Dedifferentiated amniotic fluid mesenchymal stem cell (primary cell): Measurements from ENCODE around the gene FLNB.

Source experiments
- DNase-seq: peaks from one replicate; pipeline ENCODE4 v3.0.0-alpha.2; 2016; ENCODE audit errors: extremely low spot score

The FLNB gene

GRCh38 chr3:58161435-58162398 is 153.5 kb downstream of the FLNB start:
- peak; percentile 45 for DNase-seq

- DNase-seq, result no peak
Measured at GRCh38 chr3:58163234-58163633, 155.0 kb downstream of the FLNB start.

GRCh38 chr3:58164199-58164879 is 156.1 kb downstream of the FLNB start:
- no peak for DNase-seq

- DNase-seq, result no peak
Measured at GRCh38 chr3:58164906-58165821, 156.9 kb downstream of the FLNB start.

- no peak for DNase-seq
Measured at GRCh38 chr3:58167431-58168351, 159.5 kb downstream of the FLNB start.

- DNase-seq, result no peak
Measured at GRCh38 chr3:58168498-58168897, 160.3 kb downstream of the FLNB start.

- no peak for DNase-seq
Measured at GRCh38 chr3:58169371-58169770, 161.1 kb downstream of the FLNB start.

GRCh38 chr3:58170376-58170775 is 162.2 kb downstream of the FLNB start:
- DNase-seq, result no peak

GRCh38 chr3:58171126-58171525 is 162.9 kb downstream of the FLNB start:
- DNase-seq, result no peak

- no peak for DNase-seq
Measured at GRCh38 chr3:58173029-58173668, 164.9 kb downstream of the FLNB start.

GRCh38 chr3:58173669-58174398 is 165.6 kb downstream of the FLNB start:
- DNase-seq, result no peak

GRCh38 chr3:58175187-58175436 is 166.9 kb downstream of the FLNB start:
- DNase-seq, result no peak

GRCh38 chr3:58175437-58176184 is 167.4 kb downstream of the FLNB start:
- no peak for DNase-seq

- no peak for DNase-seq
Measured at GRCh38 chr3:58176185-58176530, 167.9 kb downstream of the FLNB start.

- no peak for DNase-seq
Measured at GRCh38 chr3:58176827-58177489, 168.7 kb downstream of the FLNB start.

GRCh38 chr3:58177747-58178527 is 169.7 kb downstream of the FLNB start:
- DNase-seq, result peak; percentile 77

- no peak for DNase-seq
Measured at GRCh38 chr3:58178528-58179234, 170.5 kb downstream of the FLNB start.
